A673 (cell line): ENCODE results near the gene CACNA1A.

ENCODE experiments used
- CTCF ChIP-seq: fragments of 300-800, 200-600 bp; sonication (generic); conservative IDR thresholded peaks from 2 replicates; pipeline ENCODE4 v1.5.1; 2017; ENCODE audit warnings: low read depth, mild to moderate bottlenecking, antibody characterized with exemption, low read length, moderate library complexity, mixed read lengths
- EZH2 ChIP-seq: fragments of 200-600 bp; sonication (generic); IDR thresholded peaks from 2 replicates; pipeline ENCODE4 v1.6.1; 2017; ENCODE audit warnings: borderline replicate concordance, low read depth, mild to moderate bottlenecking, mixed read lengths, antibody characterized with exemption, low read length; ENCODE audit not compliant: poor library complexity, severe bottlenecking

- TF ChIP-seq CTCF (no peak), EZH2 (no peak)
These were observed 281.2 kb downstream of the CACNA1A start for GRCh38 chr19:13225085-13225484.
